Loucy (cell line): ENCODE results near the gene AXDND1.
"Not testable (repeated sequence)": the region's sequence is repeated elsewhere in the genome, so short reads cannot be mapped to it uniquely, and the experiment has no call there.

ENCODE experiments used
- CTCF ChIP-seq: fragments of 200-600 bp; sonication (generic); conservative IDR thresholded peaks from 2 replicates; pipeline ENCODE4 v1.5.1; 2014; ENCODE audit warnings: mild to moderate bottlenecking, antibody characterized with exemption, low read length
- EZH2phosphoT487 ChIP-seq: fragments of 200-600 bp; IDR thresholded peaks from 2 replicates; pipeline ENCODE4 v1.6.1; 2018; ENCODE audit warnings: antibody characterized with exemption, mild to moderate bottlenecking, moderate library complexity, borderline replicate concordance

- TF ChIP-seq CTCF, EZH2phosphoT487: not testable (repeated sequence)
Measured at GRCh38 chr1:179442846-179443245, 77.1 kb downstream of the AXDND1 start.
